ENCODE results near the gene LARGE2. TPM values are rescaled to one million over a fixed set of nuclear protein-coding genes. Genes with fewer than 3 reads are reported as not detected.

LARGE2 gene
- total and polyA plus RNA-seq, 9 of the 15 experiments (the other 6 are each of a cell fraction or from before 2014, with no cell fraction given) = 0.56 to 14.1 (median 6.6) TPM

GRCh38 chr11:45907911-45908370 lies 14.5 kb upstream of the LARGE2 start:
- no peak; the same call in 2 of the 3 replicates for ATAC-seq
- Histone ChIP-seq H3K79me2 (ENCODE audit: control insufficient read depth, insufficient read depth, low read length) (no peaks in the 10 kb centered on the region), H3K9me1 (ENCODE audit: control insufficient read depth, insufficient read depth, low read length) (peaks cover 6% of the 10 kb centered on the region), H2AFZ (ENCODE audit: low read depth, low read length) (no peak overlapping the region), H3K4me2 (ENCODE audit: insufficient read depth, low read length) (no peak overlapping the region), H3K4me1 (replicated peaks in 1 of 2; ENCODE audit: control insufficient read depth in 2 of 2, insufficient read depth in 2 of 2, low read length in 2 of 2) (peaks cover 8 to 55% of the 10 kb centered on the region in 2 experiments; a peak in 4 of 5 replicates), H3K9ac (ENCODE audit: insufficient read depth in 1 of 2, low read depth in 2 of 2, low read length in 2 of 2) (peak overlapping the region in 1 of 2 experiments; percentile 38; a peak in 1 of 4 replicates), H3K27me3 (ENCODE audit: control insufficient read depth in 2 of 2, insufficient read depth in 2 of 2, low read length in 2 of 2) (no peaks in the 10 kb centered on the region), H3K27ac (ENCODE audit: extremely low read depth, low read depth, low read length) (no peak overlapping the region), H3K36me3 (ENCODE audit: control insufficient read depth, insufficient read depth, low read length) (peaks cover 16% of the 10 kb centered on the region; the same call in 1 of the 3 replicates), H3K4me3 (no peak overlapping the region), H3K9me3 (replicated peaks; ENCODE audit: control insufficient read depth, insufficient read depth, low read depth, low read length) (no peaks in the 10 kb centered on the region), H4K20me1 (replicated peaks; ENCODE audit: control insufficient read depth, insufficient read depth, low read length) (0 out of 2 replicates have a peak, but pooled peaks cover 3% of the 10 kb centered on the region)
- DNase-seq (ENCODE audit: extremely low read depth in 1 of 4, low spot score in 3 of 4) = no peak
- TF ChIP-seq POLR2G (IDR thresholded peaks at IDR 0.05; ENCODE audit: low read depth, low read length) (peak; percentile 69), ZNF354B (CRISPR knock-in tag; IDR thresholded peaks at IDR 0.05) (no peak)
- in situ Hi-C loops (cut with MboI) (no loop called here), intact Hi-C loops (cut with micrococcal nuclease) (no loop called here)
- ChIA-PET POLR2A (interaction anchor here (0.6 to 1.1 kb wide), 2 partner anchors 11 to 331 kb away, joined by 3 read pairs; no protein-coding TSS in a partner anchor), CTCF (ENCODE audit: low intra/inter-chr PET ratio) (no interaction called here)
- no TSS peak for BruUV-seq (replicated peaks)
- no peak for FAIRE-seq
- WGBS (ENCODE audit: insufficient coverage, low coverage, missing lambda C conversion rate) = 77% methylated on average over 8 of the region's 8 CpGs

GRCh38 chr11:45909594-45910475 lies 12.6 kb upstream of the LARGE2 start:
- no TSS peak for BruUV-seq (replicated peaks)

More at GRCh38 chr11:45909594-45910475, 12.6 kb upstream of the LARGE2 start:
- FAIRE-seq = no peak
- Histone ChIP-seq H3K79me2 (ENCODE audit: control insufficient read depth, insufficient read depth, low read length) (no peaks in the 10 kb centered on the region), H3K4me2 (ENCODE audit: insufficient read depth, low read length) (no peak overlapping the region), H3K9me3 (replicated peaks; ENCODE audit: control insufficient read depth, insufficient read depth, low read depth, low read length) (no peaks in the 10 kb centered on the region), H3K4me1 (replicated peaks in 1 of 2; ENCODE audit: control insufficient read depth in 2 of 2, insufficient read depth in 2 of 2, low read length in 2 of 2) (peaks cover under 1 to 43% of the 10 kb centered on the region in 2 experiments; a peak in 4 of 5 replicates), H3K4me3 (no peak overlapping the region), H3K36me3 (ENCODE audit: control insufficient read depth, insufficient read depth, low read length) (peaks cover 35% of the 10 kb centered on the region; the same call in 1 of the 3 replicates), H2AFZ (ENCODE audit: low read depth, low read length) (no peak overlapping the region), H3K27me3 (ENCODE audit: control insufficient read depth in 2 of 2, insufficient read depth in 2 of 2, low read length in 2 of 2) (no peaks in the 10 kb centered on the region), H3K27ac (ENCODE audit: extremely low read depth, low read depth, low read length) (no peak overlapping the region), H3K9ac (ENCODE audit: insufficient read depth in 1 of 2, low read depth in 2 of 2, low read length in 2 of 2) (0 out of 4 replicates have a peak overlapping the region, but pooled peaks of 1 of the 2 experiments have one; percentile 11), H3K9me1 (ENCODE audit: control insufficient read depth, insufficient read depth, low read length) (peaks cover 6% of the 10 kb centered on the region), H4K20me1 (replicated peaks; ENCODE audit: control insufficient read depth, insufficient read depth, low read length) (0 out of 2 replicates have a peak, but pooled peaks cover 3% of the 10 kb centered on the region)
- WGBS (ENCODE audit: insufficient coverage, low coverage, missing lambda C conversion rate) = 81% methylated on average over 31 of the region's 32 CpGs
- DNase-seq (ENCODE audit: extremely low read depth in 1 of 4, low spot score in 3 of 4) = no peak
- no peak for ATAC-seq
- TF ChIP-seq RBFOX2 (IDR thresholded peaks at IDR 0.05; ENCODE audit: low read depth, low read length) (0 out of 2 replicates have a peak, but pooled peaks have one; percentile 13), KDM4B (IDR thresholded peaks at IDR 0.05; ENCODE audit: borderline replicate concordance in 2 of 2, low read depth in 1 of 2) (no peak), POLR2G (IDR thresholded peaks at IDR 0.05; ENCODE audit: low read depth, low read length) (0 out of 2 replicates have a peak, but pooled peaks have one; percentile 1)
- ChIA-PET CTCF (ENCODE audit: low intra/inter-chr PET ratio) (no interaction called here), POLR2A (interaction anchor here (0.5 to 1.3 kb wide), 6 partner anchors 8 to 708 kb away, joined by 3 to 6 read pairs (median 4); partner anchors contain the start of genes ATG13 and PEX16)
- intact Hi-C loops (cut with micrococcal nuclease) = no loop called here
- in situ Hi-C loops (cut with MboI) = no loop called here

Data from K562 (cell line).